ENCODE data around the gene ATP8A1. TPM values are rescaled to one million over a fixed set of nuclear protein-coding genes. Genes with fewer than 3 reads are reported as not detected.

The ATP8A1 gene
- total and polyA plus RNA-seq, 2 of the 8 experiments (the other 6 are each of a cell fraction or from before 2014, with no cell fraction given), result 3.7 to 14.9 TPM

DNA sequence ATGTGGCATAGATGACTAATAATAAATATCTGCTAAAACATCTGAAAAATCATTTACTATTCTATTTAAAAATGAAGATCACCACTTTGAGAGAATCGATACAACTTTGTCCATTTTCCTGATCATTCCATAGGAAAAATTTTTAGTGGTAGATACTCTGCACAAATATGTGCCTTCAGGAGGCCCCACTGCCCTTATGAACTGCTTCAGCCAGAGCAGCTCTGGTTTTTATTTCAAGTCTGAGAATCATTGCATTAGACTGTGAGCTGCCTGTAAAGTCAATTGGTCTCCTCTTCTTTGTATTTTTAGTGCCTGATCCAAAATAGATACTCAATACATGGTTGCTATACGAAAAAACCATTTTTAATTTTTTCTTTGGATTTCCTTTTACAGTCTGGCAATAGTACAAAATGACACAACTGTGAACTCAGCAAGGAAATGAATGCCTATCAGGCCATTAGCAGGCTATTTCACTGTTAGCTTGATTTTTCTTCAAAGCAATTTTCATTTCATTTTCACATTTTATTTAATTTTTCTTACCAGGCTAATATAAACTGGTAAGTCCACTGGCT lies 190.5 kb downstream of the ATP8A1 start (continued):
- TF ChIP-seq KDM1A (IDR thresholded peaks at IDR 0.05; ENCODE audit: borderline replicate concordance, low read length) (no peak), RFX5 (IDR thresholded peaks at IDR 0.05; ENCODE audit: borderline replicate concordance, low read depth, low read length) (no peak), HDAC6 (IDR thresholded peaks at IDR 0.05; ENCODE audit: low read depth, low read length) (no peak)
